ENCODE results near the gene CEACAM20. TPM values are rescaled to one million over a fixed set of nuclear protein-coding genes. Genes with fewer than 3 reads are reported as not detected.

The CEACAM20 gene
- total and polyA plus RNA-seq, 2 of the 13 experiments (the other 11 are each of a cell fraction or from before 2014, with no cell fraction given), result 0.04 TPM; not detected in 1

- H3K4me2 ChIP-seq (ENCODE audit: low read depth, low read length), result no peak overlapping the region
- CTCF ChIA-PET (ENCODE audit: low intra/inter-chr PET ratio, low total read pairs), result no interaction called here
- H3K79me2 ChIP-seq (ENCODE audit: insufficient read depth, low read length), result no peaks in the 10 kb centered on the region
- intact Hi-C loops (cut with micrococcal nuclease; ENCODE audit: unreplicated experiment), result loop anchor here (5.0 kb wide), 1 partner anchor 198 kb away; no protein-coding TSS in a partner anchor
- TF ChIP-seq SRSF4 (IDR thresholded peaks at IDR 0.05; ENCODE audit: low read depth, low read length, poor library complexity, severe bottlenecking) (no peak), ZNF160 (CRISPR knock-in tag; IDR thresholded peaks at IDR 0.05) (no peak)
- no peak overlapping the region for H3K4me3 ChIP-seq (replicated peaks in 1 of 3; ENCODE audit: insufficient read depth in 1 of 3, low read depth in 2 of 3, low read length in 3 of 3)
- H3K27ac ChIP-seq (ENCODE audit: extremely low read length, insufficient read depth, low read length), result no peak overlapping the region
- no peaks in the 10 kb centered on the region for H4K20me1 ChIP-seq (ENCODE audit: insufficient read depth, low read length)
- FAIRE-seq, result no peak
- no TSS peak for BruUV-seq (replicated peaks)
- in situ Hi-C loops (cut with HindIII; ENCODE audit: extremely low pct_ligation_motif_present, low pct_unique_long_range_greater_than_20kb), result loop anchor here (5.0 to 10.0 kb wide), 2 partner anchors 83 to 200 kb away; partner anchors contain the start of gene CBLC
- no peaks in the 10 kb centered on the region for H3K27me3 ChIP-seq (ENCODE audit: control insufficient read depth in 1 of 2, insufficient read depth in 2 of 2, low read length in 2 of 2)
- H2AFZ ChIP-seq (ENCODE audit: low read length), result no peak overlapping the region
- WGBS (ENCODE audit: low lambda C conversion rate), result 82% methylated on average over 8 of the region's 8 CpGs
- DNase-seq (ENCODE audit: low spot score), result no peak
- H3K4me1 ChIP-seq (ENCODE audit: insufficient read depth, low read length), result peaks cover 36% of the 10 kb centered on the region
- no peaks in the 10 kb centered on the region for H3K36me3 ChIP-seq (replicated peaks in 1 of 2; ENCODE audit: control insufficient read depth in 1 of 2, insufficient read depth in 2 of 2, low read length in 2 of 2)
- POLR2A ChIA-PET, result interaction anchor here (0.6 to 0.7 kb wide), 2 partner anchors 43 to 219 kb away, joined by 3 to 4 read pairs; no protein-coding TSS in a partner anchor
- no peak for ATAC-seq
- no peaks in the 10 kb centered on the region for H3K9me3 ChIP-seq (ENCODE audit: low read length)
- no peak overlapping the region for H3K9ac ChIP-seq (ENCODE audit: insufficient read depth, low read depth, low read length)
Observed at GRCh38 chr19:44574186-44574950, 44.9 kb upstream of the CEACAM20 start.

- no peaks in the 10 kb centered on the region for H4K20me1 ChIP-seq (ENCODE audit: insufficient read depth, low read length)
- no peaks in the 10 kb centered on the region for H3K36me3 ChIP-seq (replicated peaks in 1 of 2; ENCODE audit: control insufficient read depth in 1 of 2, insufficient read depth in 2 of 2, low read length in 2 of 2)
- no peak overlapping the region for H3K9ac ChIP-seq (ENCODE audit: insufficient read depth, low read depth, low read length)
- H2AFZ ChIP-seq (ENCODE audit: low read length), result no peak overlapping the region
- no peaks in the 10 kb centered on the region for H3K9me3 ChIP-seq (ENCODE audit: low read length)
- FAIRE-seq, result no peak
- intact Hi-C loops (cut with micrococcal nuclease; ENCODE audit: unreplicated experiment), result loop anchor here (5.0 kb wide), 1 partner anchor 199 kb away; no protein-coding TSS in a partner anchor
- no peak overlapping the region for H3K4me2 ChIP-seq (ENCODE audit: low read depth, low read length)
- ChIA-PET CTCF (ENCODE audit: low intra/inter-chr PET ratio, low total read pairs) (no interaction called here), POLR2A (interaction anchor here (0.7 kb wide), 1 partner anchor 220 kb away, joined by 4 read pairs; no protein-coding TSS in a partner anchor)
- H3K27me3 ChIP-seq (ENCODE audit: control insufficient read depth in 1 of 2, insufficient read depth in 2 of 2, low read length in 2 of 2), result no peaks in the 10 kb centered on the region
- WGBS (ENCODE audit: low lambda C conversion rate), result 87% methylated on average over 4 of the region's 4 CpGs
- no peaks in the 10 kb centered on the region for H3K79me2 ChIP-seq (ENCODE audit: insufficient read depth, low read length)
- no TSS peak for BruUV-seq (replicated peaks)
- peaks cover 36% of the 10 kb centered on the region for H3K4me1 ChIP-seq (ENCODE audit: insufficient read depth, low read length)
- in situ Hi-C loops (cut with HindIII; ENCODE audit: extremely low pct_ligation_motif_present, low pct_unique_long_range_greater_than_20kb), result loop anchor here (5.0 to 10.0 kb wide), 2 partner anchors 84 to 201 kb away; partner anchors contain the start of gene CBLC
- ATAC-seq, result no peak
- no peak for DNase-seq (ENCODE audit: low spot score)
- H3K4me3 ChIP-seq (replicated peaks in 1 of 3; ENCODE audit: insufficient read depth in 1 of 3, low read depth in 2 of 3, low read length in 3 of 3), result no peak overlapping the region
- TF ChIP-seq ZNF7 (CRISPR knock-in tag; IDR thresholded peaks at IDR 0.05) (no peak), MIXL1 (CRISPR knock-in tag; IDR thresholded peaks at IDR 0.05) (no peak), ZC3H4 (CRISPR knock-in tag; IDR thresholded peaks at IDR 0.05; ENCODE audit: borderline replicate concordance) (no peak), POLR2A (IDR thresholded peaks at IDR 0.05; ENCODE audit: insufficient read depth in 1 of 2, low read depth in 2 of 2, low read length in 2 of 2) (no peak), RAD51 (IDR thresholded peaks at IDR 0.05; ENCODE audit: borderline replicate concordance) (no peak), NCOA1 (CRISPR knock-in tag; IDR thresholded peaks at IDR 0.05) (no peak), NFKBIZ (CRISPR knock-in tag; IDR thresholded peaks at IDR 0.05) (no peak)
- no peak overlapping the region for H3K27ac ChIP-seq (ENCODE audit: extremely low read length, insufficient read depth, low read length)
Observed at GRCh38 chr19:44573627-44574026, 44.2 kb upstream of the CEACAM20 start.

Data from HepG2 (cell line).